HepG2 (cell line): Measurements from ENCODE around the gene TBC1D30. TPM values are rescaled to one million over a fixed set of nuclear protein-coding genes. Genes with fewer than 3 reads are reported as not detected.

Source experiments
- ATAC-seq: fragments of 200-7000 bp; cut with Tn5 transposase; 3 replicates; pipeline ENCODE4 v1.9.1; 2020; ENCODE audit warnings: mild to moderate bottlenecking, moderate library complexity
- BruUV-seq: library from RNA; stranded (reverse); fragments of 400-500 nt; replicated peaks from 2 replicates; lab custom pipeline; 2021; lab: Mats Ljungman, UMichigan
- CTCF ChIA-PET: fragments of 300-600 bp; formaldehyde crosslinking; extraction: SDS; loops from one replicate; lab custom pipeline; 2021; ENCODE audit warnings: low total read pairs, inconsistent platforms, low intra/inter-chr PET ratio; lab: Yijun Ruan, JAX
- POLR2A ChIA-PET: fragments of 350-600 bp; sonication (Branson Sonifier 250); formaldehyde crosslinking; loops from one replicate; lab custom pipeline; 2020; ENCODE audit warnings: antibody characterized with exemption, inconsistent platforms; lab: Yijun Ruan, JAX
- DNase-seq: peaks from one replicate; pipeline ENCODE4 v3.0.0-alpha.2; 2015; ENCODE audit warnings: low spot score
- FAIRE-seq: peaks from 3 replicates; lab custom pipeline; 2011; peaks lifted over from hg19 to GRCh38; lab: Jason Lieb, UNC
- H2AFZ ChIP-seq: one replicate; pipeline ENCODE4 v1.6.1; 2011; ENCODE audit warnings: low read length, inconsistent platforms
- H3K27ac ChIP-seq: fragments of 300-600 bp; 3 replicates; pipeline ENCODE4 v1.8.0; 2011; ENCODE audit warnings: mixed run types, mild to moderate bottlenecking, mixed read lengths, low read length, inconsistent platforms; ENCODE audit not compliant: insufficient read depth; ENCODE audit errors: extremely low read length
- H3K27me3 ChIP-seq, 2 experiments: fragments of 200-600 bp in 1 of 2; 2 replicates in 1 of 2; 3 replicates in 1 of 2; pipeline versions ENCODE4 v1.6.0 to v1.8.0; 2011; ENCODE audit warnings: low read length in 2 of 2, mild to moderate bottlenecking in 2 of 2, moderate library complexity in 2 of 2, inconsistent platforms in 1 of 2; ENCODE audit not compliant: insufficient read depth in 2 of 2, control insufficient read depth in 1 of 2
- H3K36me3 ChIP-seq, 2 experiments: fragments of 200-600 bp in 1 of 2; replicated peaks in 1 of 2; 2 replicates in 1 of 2; 3 replicates in 1 of 2; pipeline versions ENCODE4 v1.5.1 to v1.8.0; 2011; ENCODE audit warnings: low read length in 2 of 2, inconsistent platforms in 1 of 2; ENCODE audit not compliant: insufficient read depth in 2 of 2, control insufficient read depth in 1 of 2
- H3K4me1 ChIP-seq: 2 replicates; pipeline ENCODE4 v1.5.1; 2012; ENCODE audit warnings: low read length, inconsistent platforms; ENCODE audit not compliant: insufficient read depth
- H3K4me2 ChIP-seq: 2 replicates; pipeline ENCODE4 v1.6.0; 2011; ENCODE audit warnings: low read depth, low read length, inconsistent platforms
- H3K4me3 ChIP-seq, 3 experiments: fragments of 200-600 bp in 1 of 3; sonication (generic), shearing (Covaris generic) in 1 of 3; replicated peaks in 1 of 3; 2 replicates each; pipeline ENCODE4 v1.5.1; 2011 to 2016; ENCODE audit warnings: low read length in 3 of 3, inconsistent platforms in 2 of 3, low read depth in 2 of 3, mild to moderate bottlenecking in 2 of 3, control low read depth in 1 of 3, mixed read lengths in 1 of 3; ENCODE audit not compliant: insufficient read depth in 1 of 3
- H3K79me2 ChIP-seq: one replicate; pipeline ENCODE4 v1.6.1; 2011; ENCODE audit warnings: low read length, inconsistent platforms; ENCODE audit not compliant: insufficient read depth
- H3K9ac ChIP-seq: 2 replicates; pipeline ENCODE4 v1.6.0; 2011; ENCODE audit warnings: mild to moderate bottlenecking, low read depth, low read length, inconsistent platforms; ENCODE audit not compliant: insufficient read depth
- H3K9me3 ChIP-seq: 2 replicates; pipeline ENCODE4 v1.5.1; 2012; ENCODE audit warnings: mild to moderate bottlenecking, low read length
- H4K20me1 ChIP-seq: 2 replicates; pipeline ENCODE4 v1.6.0; 2011; ENCODE audit warnings: inconsistent platforms, mild to moderate bottlenecking, low read length, moderate library complexity; ENCODE audit not compliant: insufficient read depth
- AKAP8 ChIP-seq: sonication (generic); formaldehyde crosslinking; IDR thresholded peaks from 2 replicates; pipeline ENCODE4 v1.5.1; 2020; ENCODE audit warnings: mild to moderate bottlenecking, missing genetic modification reagents
- AKNA ChIP-seq: sonication (generic); formaldehyde crosslinking; IDR thresholded peaks from 2 replicates; pipeline ENCODE4 v1.4.0; 2020; ENCODE audit warnings: missing genetic modification reagents, borderline replicate concordance
- GRHL1 ChIP-seq: sonication (generic); formaldehyde crosslinking; conservative IDR thresholded peaks from 2 replicates; pipeline ENCODE4 v1.8.0; 2022; ENCODE audit warnings: missing genetic modification reagents
- HES4 ChIP-seq: sonication (generic); formaldehyde crosslinking; IDR thresholded peaks from 2 replicates; pipeline ENCODE4 v1.9.0; 2021; ENCODE audit warnings: mild to moderate bottlenecking, missing genetic modification reagents, borderline replicate concordance
- IRF2 ChIP-seq: IDR thresholded peaks from 2 replicates; pipeline ENCODE4 v1.6.1; 2018; ENCODE audit warnings: missing genetic modification reagents, missing compliant biosample characterization
- IRF9 ChIP-seq: sonication (generic); formaldehyde crosslinking; IDR thresholded peaks from 2 replicates; pipeline ENCODE4 v1.8.0; 2022; ENCODE audit warnings: missing genetic modification reagents, mild to moderate bottlenecking, borderline replicate concordance
- NCOA1 ChIP-seq: sonication (generic); formaldehyde crosslinking; IDR thresholded peaks from 2 replicates; pipeline ENCODE4 v1.9.0; 2021; ENCODE audit warnings: missing genetic modification reagents
- POLR2A ChIP-seq, 2 experiments: IDR thresholded peaks; 2 replicates each; pipeline ENCODE4 v1.6.1; 2011; ENCODE audit warnings: low read depth in 2 of 2, low read length in 2 of 2, mild to moderate bottlenecking in 1 of 2, moderate library complexity in 1 of 2; ENCODE audit not compliant: insufficient read depth in 1 of 2
- TBX3 ChIP-seq: fragments of 450-650 bp; IDR thresholded peaks from 2 replicates; pipeline ENCODE4 v1.6.1; 2017; ENCODE audit warnings: antibody characterized with exemption, mild to moderate bottlenecking, inconsistent platforms, borderline replicate concordance
- U2AF2 ChIP-seq: fragments of 200-400 bp; formaldehyde crosslinking; IDR thresholded peaks from 2 replicates; pipeline ENCODE4 v1.6.1; 2017; ENCODE audit warnings: low read depth, mild to moderate bottlenecking, low read length
- ZBTB25 ChIP-seq: IDR thresholded peaks from 2 replicates; pipeline ENCODE4 v1.6.1; 2018; ENCODE audit warnings: missing genetic modification reagents
- ZBTB33 ChIP-seq: sonication (generic); formaldehyde crosslinking; IDR thresholded peaks from 2 replicates; pipeline ENCODE4 v1.4.0; 2020; ENCODE audit warnings: missing genetic modification reagents
- ZNF101 ChIP-seq: sonication (generic); formaldehyde crosslinking; IDR thresholded peaks from 2 replicates; pipeline ENCODE4 v1.4.0; 2020; ENCODE audit warnings: mild to moderate bottlenecking, low read depth, missing genetic modification reagents, borderline replicate concordance
- ZNF530 ChIP-seq: sonication (generic); formaldehyde crosslinking; IDR thresholded peaks from 2 replicates; pipeline ENCODE4 v1.5.0; 2020; ENCODE audit warnings: low read depth, mild to moderate bottlenecking, missing genetic modification reagents
- WGBS: methylation state at CpG from one replicate; pipeline ENCODE4 v1.1.6; 2017; ENCODE audit warnings: low lambda C conversion rate; 5-methylcytosine and 5-hydroxymethylcytosine counted together
- in situ Hi-C: cut with HindIII; loops from 2 replicates; pipeline ENCODE4 v1.10.0; 2017; ENCODE audit warnings: low pct_unique_long_range_greater_than_20kb; ENCODE audit not compliant: extremely low pct_ligation_motif_present
- intact Hi-C: fragments of 100-400 bp; cut with micrococcal nuclease; formaldehyde crosslinking; loops from one replicate; pipeline ENCODE4 v1.10.0; 2022; ENCODE audit not compliant: unreplicated experiment
- polyA plus RNA-seq, 8 experiments: library from polyadenylated mRNA; depleted of rRNA in 3 of 8; stranded (reverse) in 7 of 8; unstranded in 1 of 8; fragments of >200 nt; fragmentation: Illumina TruSeq in 4 of 8; extraction: Trizol in 4 of 8; gene quantifications; 2 replicates each; pipeline versions ENCODE4 v1.2.1 to v1.2.3, GENCODE V29; 2011 to 2016; ENCODE audit warnings: low read depth in 4 of 8, missing spikeins in 1 of 8, mixed read lengths in 1 of 8; ENCODE audit not compliant: insufficient read depth in 1 of 8
- total RNA-seq, 5 experiments: library from RNA; depleted of rRNA; stranded (reverse); fragments of >200 nt; fragmentation: Illumina TruSeq; extraction: Trizol; gene quantifications; 2 replicates each; pipeline ENCODE4 v1.2.3, GENCODE V29; 2016; ENCODE audit warnings: low read depth in 1 of 5

The TBC1D30 gene
- total and polyA plus RNA-seq, 2 of the 13 experiments (the other 11 are each of a cell fraction or from before 2014, with no cell fraction given): 0.42 to 0.67 TPM

GRCh38 chr12:64836856-64837255, 12.4 kb downstream of the TBC1D30 start:
- no peaks in the 10 kb centered on the region for H3K79me2 ChIP-seq
- ChIA-PET POLR2A (no interaction called here), CTCF (no interaction called here)
- H3K4me1 ChIP-seq: no peaks in the 10 kb centered on the region
- H3K4me3 ChIP-seq: no peak overlapping the region
- FAIRE-seq (no peak), DNase-seq (no peak), ATAC-seq (no peak)
- in situ Hi-C loops: no loop called here
- H4K20me1 ChIP-seq: no peaks in the 10 kb centered on the region
- H3K27ac ChIP-seq: no peak overlapping the region
- H3K9me3 ChIP-seq: no peaks in the 10 kb centered on the region
- no peaks in the 10 kb centered on the region for H3K36me3 ChIP-seq
- no peaks in the 10 kb centered on the region for H3K27me3 ChIP-seq
- BruUV-seq: no TSS peak
- H2AFZ ChIP-seq: no peak overlapping the region
- intact Hi-C loops: no loop called here
- no peak overlapping the region for H3K9ac ChIP-seq
- WGBS: 67% methylated on average over 2 of the region's 3 CpGs
- TF ChIP-seq TBX3 (no peak), AKAP8 (CRISPR knock-in tag) (no peak), HES4 (CRISPR knock-in tag) (no peak), POLR2A (IDR thresholded peaks at IDR 0.05; ENCODE audit: insufficient read depth in 1 of 2, low read depth in 2 of 2, low read length in 2 of 2) (no peak), ZBTB25 (no peak), AKNA (CRISPR knock-in tag) (no peak), GRHL1 (CRISPR knock-in tag) (no peak), ZNF530 (no peak), U2AF2 (no peak), ZNF101 (CRISPR knock-in tag) (no peak), NCOA1 (CRISPR knock-in tag) (no peak), IRF9 (CRISPR knock-in tag) (no peak), IRF2 (CRISPR knock-in tag) (no peak), ZBTB33 (no peak)
- H3K4me2 ChIP-seq: no peak overlapping the region
